Measurements from ENCODE around the gene CIAO1. TPM values are rescaled to one million over a fixed set of nuclear protein-coding genes. Genes with fewer than 3 reads are reported as not detected.

The CIAO1 gene
- total and polyA plus RNA-seq, 2 of the 4 experiments (the other 2 are of a cell fraction), result 81.1 to 94.3 TPM

- TF ChIP-seq CHD1 (IDR thresholded peaks at IDR 0.05; ENCODE audit: low read depth, low read length) (no peak), CEBPB (IDR thresholded peaks at IDR 0.05; ENCODE audit: low read depth, low read length) (no peak), USF2 (IDR thresholded peaks at IDR 0.05; ENCODE audit: low read depth, low read length) (no peak), RCOR1 (IDR thresholded peaks at IDR 0.05; ENCODE audit: insufficient replicate concordance, low read length) (no peak), MAZ (IDR thresholded peaks at IDR 0.05; ENCODE audit: borderline replicate concordance, low read depth, low read length) (no peak), CTCF (conservative IDR thresholded peaks at IDR 0.05; ENCODE audit: low read depth, low read length) (no peak), NFE2L2 (IDR thresholded peaks at IDR 0.05; ENCODE audit: low read depth, low read length) (no peak), POLR2A (IDR thresholded peaks at IDR 0.05; ENCODE audit: low read depth, low read length) (no peak), MXI1 (IDR thresholded peaks at IDR 0.05; ENCODE audit: borderline replicate concordance, low read depth, low read length) (no peak), RFX5 (IDR thresholded peaks at IDR 0.05; ENCODE audit: low read depth, low read length) (no peak), ELK1 (IDR thresholded peaks at IDR 0.05; ENCODE audit: borderline replicate concordance, low read depth, low read length) (no peak), BHLHE40 (IDR thresholded peaks at IDR 0.05; ENCODE audit: low read depth, low read length) (no peak)
- Histone ChIP-seq H4K91ac (ENCODE audit: insufficient read depth, low read depth, low read length) (no peak overlapping the region), H3K36me3 (ENCODE audit: control insufficient read depth, insufficient read depth, low read length) (peaks cover 5% of the 10 kb centered on the region), H3K18ac (ENCODE audit: low read depth, low read length) (no peak overlapping the region), H3K27me3 (ENCODE audit: control insufficient read depth, insufficient read depth, low read length) (no peaks in the 10 kb centered on the region), H3K9me3 (ENCODE audit: control insufficient read depth, insufficient read depth, low read length) (no peaks in the 10 kb centered on the region), H2BK20ac (ENCODE audit: low read depth, low read length) (no peak overlapping the region), H3K4me3 (ENCODE audit: insufficient read depth, low read depth, low read length) (no peak overlapping the region), H3K56ac (ENCODE audit: extremely low read depth, insufficient read depth, low read length) (no peak overlapping the region), H2BK15ac (ENCODE audit: low read depth, low read length) (no peak overlapping the region), H3K79me1 (ENCODE audit: low read depth in 1 of 2, low read length in 2 of 2) (peaks cover 38 to 78% of the 10 kb centered on the region in 2 experiments), H3K4ac (ENCODE audit: low read depth, low read length) (no peak overlapping the region), H3K4me1 (ENCODE audit: control insufficient read depth, insufficient read depth, low read length) (peaks cover 26% of the 10 kb centered on the region), H2BK5ac (ENCODE audit: low read depth, low read length, poor library complexity, severe bottlenecking) (no peak overlapping the region), H4K5ac (ENCODE audit: low read depth, low read length) (no peak overlapping the region), H2AFZ (replicated peaks; ENCODE audit: low read length, poor library complexity) (no peak overlapping the region), H3K9me1 (ENCODE audit: insufficient read depth, low read length) (peaks cover 32% of the 10 kb centered on the region), H2AK5ac (ENCODE audit: low read depth, low read length) (no peak overlapping the region), H3K9ac (ENCODE audit: low read depth, low read length) (0 out of 2 replicates have a peak overlapping the region, but pooled peaks have one; percentile 6), H4K8ac (ENCODE audit: low read depth in 2 of 2, low read length in 2 of 2) (no peak overlapping the region), H3K4me2 (ENCODE audit: low read depth, low read length) (no peak overlapping the region), H3K27ac (ENCODE audit: insufficient read depth, low read length) (no peak overlapping the region), H2AK9ac (replicated peaks; ENCODE audit: low read depth, low read length, poor library complexity) (no peak overlapping the region), H2BK120ac (ENCODE audit: low read depth, low read length) (no peak overlapping the region), H3K23ac (ENCODE audit: low read depth, low read length) (no peak overlapping the region), H4K20me1 (ENCODE audit: insufficient read depth, low read length) (peaks cover 64% of the 10 kb centered on the region), H3K14ac (replicated peaks; ENCODE audit: low read depth, low read length) (no peak overlapping the region)
- BruUV-seq (replicated peaks), result no TSS peak
- no CpG with 5 or more reads among the region's 2 CpGs for WGBS, 2 experiments (ENCODE audit: extremely low coverage in 2 of 2, insufficient read length in 1 of 2)
- in situ Hi-C loops (cut with MboI; ENCODE audit: low sequenced_read_pairs), result loop anchor here (10.0 to 25.0 kb wide), 2 partner anchors 128 to 250 kb away; partner anchors contain the start of gene ASTL
- CTCF ChIA-PET, result interaction anchor here (0.7 to 1.1 kb wide), 2 partner anchors 88 to 124 kb away, joined by 3 to 5 read pairs; no protein-coding TSS in a partner anchor
- POLR2A ChIA-PET (ENCODE audit: unreplicated experiment), result no interaction called here
- dilution Hi-C loops (cut with HindIII; ENCODE audit: low sequenced_read_pairs, unreplicated experiment), result no loop called here
- no peak for ATAC-seq (ENCODE audit: low read depth)
- DNase-seq, result no peak
- intact Hi-C loops (cut with micrococcal nuclease), result no loop called here
These were observed 3.7 kb upstream of the CIAO1 start for GRCh38 chr2:96262306-96262705.

Data from IMR-90 (cell line).